GM10248 (cell line): ENCODE data around the gene WDR93.

Experiments used
- CTCF ChIA-PET: fragments of 300-600 bp; sonication (Branson Sonifier 250); formaldehyde crosslinking; extraction: SDS; loops from one replicate; lab custom pipeline; 2021; ENCODE audit warnings: antibody characterized with exemption; lab: Yijun Ruan, JAX
- POLR2A ChIA-PET: fragments of 350-650 bp; sonication (Branson Sonifier 250); formaldehyde crosslinking; extraction: SDS; loops from one replicate; lab custom pipeline; 2020; ENCODE audit warnings: antibody characterized with exemption; lab: Yijun Ruan, JAX
- DNase-seq: peaks from one replicate; pipeline ENCODE4 v3.0.0; 2012; ENCODE audit errors: extremely low spot score
- CTCF ChIP-seq: IDR thresholded peaks from 2 replicates; pipeline ENCODE4 v1.5.1; 2012; ENCODE audit warnings: mild to moderate bottlenecking, low read depth; ENCODE audit errors: extremely low read depth, missing control alignments, control extremely low read depth

Gene WDR93

GRCh38 chr15:89653578-89653977 is 37.0 kb upstream of the WDR93 start:
- no peak for DNase-seq
- POLR2A ChIA-PET: no interaction called here
- CTCF ChIA-PET: no interaction called here
- TF ChIP-seq CTCF: no peak

GRCh38 chr15:89654301-89654761 is 36.3 kb upstream of the WDR93 start:
- ChIA-PET CTCF (no interaction called here), POLR2A (no interaction called here)
- no peak for TF ChIP-seq CTCF
- no peak for DNase-seq

GRCh38 chr15:89654847-89655805 is 35.5 kb upstream of the WDR93 start, which contains the start of gene KIF7:
Gene KIF7 (minus strand): TSS chr15:89655467. CDS start chr15:89652930, 2,537 bp downstream.
- peak; percentile 59 for DNase-seq
- POLR2A ChIA-PET: no interaction called here
- CTCF ChIA-PET: no interaction called here
- no peak for TF ChIP-seq CTCF

- CTCF ChIA-PET: interaction anchor here (1.4 to 5.4 kb wide), 3 partner anchors 10 to 84 kb away, joined by 4 to 36 read pairs (median 11); no protein-coding TSS in a partner anchor
- no peak for TF ChIP-seq CTCF
- POLR2A ChIA-PET: interaction anchor here (0.5 kb wide), 1 partner anchor 1465 kb away, joined by 3 read pairs; no protein-coding TSS in a partner anchor
- no peak for DNase-seq
Measured at GRCh38 chr15:89656116-89656815, 34.3 kb upstream of the WDR93 start.

- no peak for TF ChIP-seq CTCF
- CTCF ChIA-PET: interaction anchor here (0.6 to 5.4 kb wide), 6 partner anchors 10 to 83 kb away, joined by 3 to 36 read pairs (median 4); no protein-coding TSS in a partner anchor
- DNase-seq: no peak
- POLR2A ChIA-PET: no interaction called here
Measured at GRCh38 chr15:89657686-89658200, 32.9 kb upstream of the WDR93 start.

GRCh38 chr15:89659295-89659694 is 31.3 kb upstream of the WDR93 start:
- CTCF ChIA-PET: interaction anchor here (1.2 to 5.4 kb wide), 3 partner anchors 13 to 215 kb away, joined by 3 to 36 read pairs (median 11); no protein-coding TSS in a partner anchor
- no peak for DNase-seq
- TF ChIP-seq CTCF: no peak
- POLR2A ChIA-PET: no interaction called here
